CD14-positive monocyte (primary cell): ENCODE measurements around the gene MORN1. TPM values are rescaled to one million over a fixed set of nuclear protein-coding genes. Genes with fewer than 3 reads are reported as not detected.
A peak's percentile ranks its signal among the peaks of the same experiment; 100 is the strongest.

Source experiments
- DNase-seq, 3 donors: peaks; one replicate each; pipeline ENCODE4 v3.0.0-alpha.2; 2011 to 2022
- H2AFZ ChIP-seq: 2 replicates; pipeline ENCODE4 v1.6.0; 2012; ENCODE audit warnings: mild to moderate bottlenecking, low read depth, low read length, inconsistent platforms; ENCODE audit not compliant: insufficient read depth, poor library complexity, severe bottlenecking
- H3K27ac ChIP-seq, 2 donors: 1 replicate in 1 of 2; 2 replicates in 1 of 2; pipeline ENCODE4 v1.5.1; 2012 to 2013; ENCODE audit warnings: low read length in 2 of 2, control low read depth in 1 of 2, inconsistent platforms in 1 of 2, low read depth in 1 of 2, mild to moderate bottlenecking in 1 of 2
- H3K27me3 ChIP-seq, 2 donors: one replicate each; pipeline versions ENCODE4 v1.6.0 to v1.6.1; 2011 to 2013; ENCODE audit warnings: low read length in 2 of 2; ENCODE audit not compliant: control insufficient read depth in 2 of 2, insufficient read depth in 2 of 2
- H3K36me3 ChIP-seq, 2 donors: replicated peaks in 1 of 2; 1 replicate in 1 of 2; 2 replicates in 1 of 2; pipeline versions ENCODE4 v1.5.1 to v1.6.1; 2012 to 2013; ENCODE audit warnings: low read length in 2 of 2, control low read depth in 1 of 2, inconsistent platforms in 1 of 2, mild to moderate bottlenecking in 1 of 2; ENCODE audit not compliant: insufficient read depth in 2 of 2, control insufficient read depth in 1 of 2
- H3K4me1 ChIP-seq, 2 donors: 1 replicate in 1 of 2; 2 replicates in 1 of 2; pipeline versions ENCODE4 v1.5.1 to v1.6.1; 2012 to 2013; ENCODE audit warnings: low read length in 2 of 2, control low read depth in 1 of 2, inconsistent platforms in 1 of 2, mild to moderate bottlenecking in 1 of 2, moderate library complexity in 1 of 2; ENCODE audit not compliant: insufficient read depth in 2 of 2, control insufficient read depth in 1 of 2
- H3K4me2 ChIP-seq: replicated peaks from 2 replicates; pipeline ENCODE3; 2012; ENCODE audit warnings: low read length, moderate library complexity, mild to moderate bottlenecking; ENCODE audit not compliant: poor library complexity, severe bottlenecking; ENCODE audit errors: extremely low read depth
- H3K4me3 ChIP-seq, 3 experiments: fragments of 200-600 bp in 1 of 3; sonication (generic) in 1 of 3; replicated peaks in 1 of 3; 1 replicate in 2 of 3; 2 replicates in 1 of 3; pipeline ENCODE4 v1.5.1; 2011 to 2013; ENCODE audit warnings: low read length in 3 of 3, mild to moderate bottlenecking in 3 of 3, control low read depth in 2 of 3, low read depth in 2 of 3, inconsistent platforms in 1 of 3, moderate library complexity in 1 of 3
- H3K79me2 ChIP-seq: 2 replicates; pipeline ENCODE4 v1.6.0; 2012; ENCODE audit warnings: mild to moderate bottlenecking, control low read depth, inconsistent platforms, low read length, moderate library complexity; ENCODE audit not compliant: insufficient read depth
- H3K9ac ChIP-seq: 2 replicates; pipeline ENCODE4 v1.6.0; 2017; ENCODE audit warnings: low read length, mild to moderate bottlenecking; ENCODE audit not compliant: insufficient read depth, poor library complexity, severe bottlenecking
- H3K9me3 ChIP-seq, 2 donors: replicated peaks in 1 of 2; 1 replicate in 1 of 2; 2 replicates in 1 of 2; pipeline versions ENCODE4 v1.5.1 to v1.6.1; 2012 to 2013; ENCODE audit warnings: low read length in 2 of 2, control low read depth in 1 of 2; ENCODE audit not compliant: control insufficient read depth in 1 of 2, insufficient read depth in 1 of 2
- H4K20me1 ChIP-seq: 2 replicates; pipeline ENCODE4 v1.6.0; 2012; ENCODE audit warnings: mild to moderate bottlenecking, low read length, control low read depth, moderate library complexity; ENCODE audit not compliant: insufficient read depth
- H3K27ac Mint-ChIP-seq, 7 donors: one replicate each; pipeline ENCODE4 v1.8.0; 2020; ENCODE audit warnings: mild to moderate bottlenecking in 7 of 7, mixed read lengths in 7 of 7, moderate library complexity in 6 of 7, inconsistent platforms in 2 of 7
- H3K27me3 Mint-ChIP-seq, 3 donors: one replicate each; pipeline ENCODE4 v1.8.0; 2021 to 2022; ENCODE audit warnings: low read depth in 3 of 3, mild to moderate bottlenecking in 3 of 3, mixed read lengths in 3 of 3, moderate library complexity in 3 of 3, inconsistent platforms in 1 of 3
- H3K36me3 Mint-ChIP-seq, 2 donors: one replicate each; pipeline ENCODE4 v1.8.0; 2020; ENCODE audit warnings: mixed read lengths in 2 of 2, inconsistent platforms in 1 of 2, mild to moderate bottlenecking in 1 of 2
- H3K4me1 Mint-ChIP-seq: one replicate; pipeline ENCODE4 v1.8.0; 2020; ENCODE audit warnings: mild to moderate bottlenecking, mixed read lengths
- H3K4me3 Mint-ChIP-seq, 2 donors: one replicate each; pipeline ENCODE4 v1.8.0; 2020; ENCODE audit warnings: mild to moderate bottlenecking in 2 of 2, mixed read lengths in 2 of 2, moderate library complexity in 1 of 2
- H3K9me3 Mint-ChIP-seq, 7 donors: one replicate each; pipeline ENCODE4 v1.8.0; 2020 to 2022; ENCODE audit warnings: mixed read lengths in 7 of 7, mild to moderate bottlenecking in 6 of 7, moderate library complexity in 6 of 7, inconsistent platforms in 2 of 7
- CTCF ChIP-seq: fragments of 200-600 bp; IDR thresholded peaks from one replicate; pipeline ENCODE4 v1.8.0; 2022; ENCODE audit warnings: antibody characterized with exemption, mild to moderate bottlenecking
- WGBS: methylation state at CpG from one replicate; pipeline ENCODE4 v1.1.5; 2013; ENCODE audit warnings: missing lambda C conversion rate; ENCODE audit not compliant: insufficient coverage; 5-methylcytosine and 5-hydroxymethylcytosine counted together
- intact Hi-C, 2 donors: fragments of 100-400 bp; cut with micrococcal nuclease; formaldehyde crosslinking; loops; one replicate each; pipeline versions ENCODE4 v1.15.0 to v1.15.1; 2023
- polyA plus RNA-seq, 3 donors: library from polyadenylated mRNA; depleted of rRNA in 1 of 3; unstranded in 2 of 3; stranded (reverse) in 1 of 3; fragments of 300-500 nt in 2 of 3; fragments of >200 nt in 1 of 3; fragmentation: Illumina TruSeq in 2 of 3; gene quantifications; 1 replicate in 2 of 3; 2 replicates in 1 of 3; pipeline ENCODE4 v1.2.3, GENCODE V29; 2012 to 2021

Gene MORN1
- polyA plus RNA-seq, 3 donors, result 1.5 to 3.0 (median 1.7) TPM

DNA sequence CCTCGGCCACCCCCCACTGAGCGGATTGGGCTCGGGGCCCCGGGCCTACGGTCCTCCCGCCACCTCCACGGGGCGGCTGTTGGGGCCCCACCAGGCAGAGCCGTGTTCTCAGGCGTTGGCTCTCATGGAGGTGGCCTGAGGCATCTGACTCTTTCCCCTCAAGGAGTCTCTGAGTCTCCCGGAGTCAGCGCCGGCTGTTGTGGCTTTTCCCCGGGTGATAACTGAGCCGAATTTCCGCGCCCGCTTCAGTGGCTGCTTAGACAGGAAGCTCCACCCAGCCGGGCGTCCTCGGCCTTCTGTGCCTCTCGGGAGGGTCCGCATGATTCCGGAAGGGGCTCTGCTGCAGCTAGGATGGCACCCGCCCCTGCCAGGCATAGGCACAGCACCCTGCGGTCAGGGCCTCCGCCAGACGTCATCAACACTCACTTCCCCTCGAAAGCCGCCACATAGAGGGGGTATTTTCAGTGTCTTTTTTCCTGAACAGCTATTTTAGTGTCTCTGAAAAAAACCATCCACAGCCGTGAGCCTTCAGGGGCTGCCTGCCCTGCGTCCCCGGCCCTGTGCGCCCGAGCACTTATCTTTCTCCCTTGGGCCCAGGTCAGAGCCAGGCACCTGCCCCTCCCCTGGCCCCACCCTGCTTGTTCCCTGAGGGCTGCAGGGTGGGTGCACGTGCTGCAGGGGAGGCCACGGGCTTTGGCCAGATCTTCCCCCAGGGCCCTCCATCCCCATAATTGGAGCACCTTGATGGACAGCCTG is 90.3 kb downstream of the MORN1 start:
- Histone ChIP-seq H3K4me2 (peak overlapping the region; percentile 81), H3K27me3 (peaks cover 0 to 19% of the 10 kb centered on the region in 2 donors), H3K27ac (peak overlapping the region; percentile 68 to 81), H3K9me3 (no peaks in the 10 kb centered on the region), H3K4me1 (peaks cover 33 to 51% of the 10 kb centered on the region in 2 donors), H2AFZ (peak overlapping the region; percentile 2), H3K79me2 (peaks cover 46% of the 10 kb centered on the region), H3K9ac (peak overlapping the region; percentile 71), H3K4me3 (peak overlapping the region; percentile 8 to 65 (median 50)), H3K36me3 (peaks cover 23 to 31% of the 10 kb centered on the region in 2 donors), H4K20me1 (peaks cover 96% of the 10 kb centered on the region)
- DNase-seq, result peak; percentile 94 to 96 (median 95)
- peaks cover 59 to 62% of the 10 kb centered on the region in 2 donors for H3K36me3 Mint-ChIP-seq
- TF ChIP-seq CTCF, result no peak
- H3K4me1 Mint-ChIP-seq, result peaks cover 40% of the 10 kb centered on the region
- peak overlapping the region; percentile 75 to 94 (median 91) for H3K27ac Mint-ChIP-seq
- peaks cover 22 to 38% (median 32%) of the 10 kb centered on the region in 3 donors for H3K27me3 Mint-ChIP-seq
- WGBS, result under 1% methylated on average over 27 of the region's 37 CpGs
- peaks cover 0 to 7% (median 0%) of the 10 kb centered on the region in 7 donors for H3K9me3 Mint-ChIP-seq
- H3K4me3 Mint-ChIP-seq, result peak overlapping the region; percentile 74 to 85
- intact Hi-C loops, result loop anchor here in 1 of 2 donors (1.0 to 2.0 kb wide), 3 partner anchors 11 to 66 kb away; no protein-coding TSS in a partner anchor

DNA sequence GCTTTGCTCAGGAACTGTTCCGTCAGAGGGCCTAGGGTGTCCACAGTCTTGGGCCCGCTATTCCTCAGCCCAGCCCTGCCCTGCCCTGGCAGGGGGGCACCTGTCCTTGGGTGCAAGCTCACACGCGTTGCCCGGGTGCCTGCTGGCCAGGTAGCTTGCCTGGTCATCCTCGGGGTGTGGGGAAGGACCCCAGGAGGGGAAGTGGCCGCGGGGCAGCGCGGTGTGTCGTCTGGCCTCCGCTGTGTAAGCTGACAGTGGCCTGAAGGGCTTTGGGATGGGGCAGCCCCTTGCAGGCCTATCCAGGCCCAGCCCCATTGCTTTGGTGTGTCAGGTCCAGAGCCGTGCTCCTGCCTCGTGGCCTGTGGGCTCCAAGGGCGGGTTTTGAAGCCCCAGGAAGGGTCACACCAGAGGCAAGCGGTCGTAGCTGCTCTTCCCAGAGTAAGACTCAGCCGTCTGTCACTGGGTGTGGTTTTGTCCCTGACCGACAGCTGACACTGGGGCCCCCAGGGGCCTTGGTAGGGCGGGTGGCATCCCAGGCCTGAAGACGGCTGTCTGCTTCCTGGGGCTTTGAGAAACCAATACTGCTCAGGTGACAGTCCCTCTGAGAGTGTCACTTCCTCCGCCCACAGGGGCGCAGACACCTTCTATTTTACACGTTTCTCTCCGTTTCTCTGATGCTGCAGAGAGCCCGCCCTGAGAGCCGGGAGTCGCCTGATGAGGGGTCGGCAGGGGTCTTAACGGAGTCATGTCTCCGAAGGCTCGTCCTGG is 91.2 kb downstream of the MORN1 start:
- Histone ChIP-seq H3K4me3 (peak overlapping the region; percentile 8 to 65 (median 50)), H3K79me2 (peaks cover 55% of the 10 kb centered on the region), H3K27me3 (peaks cover 0 to 24% of the 10 kb centered on the region in 2 donors), H2AFZ (peak overlapping the region; percentile 2), H3K36me3 (peaks cover 15 to 22% of the 10 kb centered on the region in 2 donors), H3K4me2 (peak overlapping the region; percentile 81), H3K4me1 (peaks cover 33 to 51% of the 10 kb centered on the region in 2 donors), H3K27ac (peak overlapping the region; percentile 68 to 81), H3K9ac (peak overlapping the region; percentile 71), H4K20me1 (peaks cover 97% of the 10 kb centered on the region), H3K9me3 (no peaks in the 10 kb centered on the region)
- 27% methylated on average over 27 of the region's 32 CpGs for WGBS
- Mint-ChIP-seq H3K4me1 (peaks cover 47% of the 10 kb centered on the region), H3K4me3 (peak overlapping the region; percentile 74 to 85), H3K27ac (peak overlapping the region; percentile 75 to 94 (median 91)), H3K36me3 (peaks cover 59 to 60% of the 10 kb centered on the region in 2 donors), H3K9me3 (peaks cover 0 to 7% (median 0%) of the 10 kb centered on the region in 7 donors), H3K27me3 (peaks cover 29 to 42% (median 41%) of the 10 kb centered on the region in 3 donors)
- peak; percentile 67 to 81 (median 69) for DNase-seq
- intact Hi-C loops, result loop anchor here in 1 of 2 donors (1.0 to 2.0 kb wide), 3 partner anchors 10 to 65 kb away; no protein-coding TSS in a partner anchor
- TF ChIP-seq CTCF, result no peak
